RWPE1 (cell line): ENCODE data around the gene PNPLA1.

Source experiments
- CTCF ChIA-PET: fragments of 350-600 bp; sonication (Branson Sonifier 250); formaldehyde crosslinking; extraction: SDS; loops from one replicate; lab custom pipeline; 2021; lab: Yijun Ruan, JAX
- POLR2A ChIA-PET: fragments of 400-600 bp; formaldehyde crosslinking; extraction: SDS; loops from one replicate; lab custom pipeline; 2020; ENCODE audit warnings: antibody characterized with exemption; ENCODE audit not compliant: low non-redundant PET; lab: Yijun Ruan, JAX
- DNase-seq: peaks from one replicate; pipeline ENCODE4 v3.0.0; 2012; ENCODE audit warnings: low spot score
- H3K27ac ChIP-seq: fragments of 450-650 bp; 2 replicates; pipeline ENCODE4 v1.5.1; 2017
- TF ChIP-seq, protein P1 (sequence below): fragments of 450-650 bp; conservative IDR thresholded peaks from 2 replicates; pipeline ENCODE4 v1.5.1; 2017; ENCODE audit warnings: low read depth, mild to moderate bottlenecking

The PNPLA1 gene

DNA sequence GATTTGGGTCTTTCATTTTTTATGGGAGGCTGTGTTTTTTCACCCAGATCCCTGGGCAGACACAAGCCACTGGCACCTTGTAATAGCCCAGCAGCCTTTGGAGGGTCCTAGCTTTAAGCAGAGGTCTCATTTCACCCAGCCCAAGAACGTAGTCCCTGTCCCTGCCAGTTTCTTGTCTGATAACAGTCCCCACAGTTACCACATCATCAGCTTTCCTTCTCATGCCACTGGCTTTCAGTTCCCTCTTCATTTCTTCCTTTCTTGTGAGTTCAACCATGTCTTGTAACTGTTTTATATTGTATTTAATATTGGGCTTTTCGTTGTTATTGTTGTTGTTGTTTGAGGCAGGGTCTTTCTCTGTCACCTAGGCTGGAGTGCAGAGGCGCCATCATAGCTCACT is 10.6 kb downstream of the PNPLA1 start:
- ChIA-PET POLR2A (no interaction called here), CTCF (interaction anchor here (0.6 kb wide), 1 partner anchor 154 kb away, joined by 3 read pairs; no protein-coding TSS in a partner anchor)
- no peak for DNase-seq
- TF ChIP-seq, protein P1, sequence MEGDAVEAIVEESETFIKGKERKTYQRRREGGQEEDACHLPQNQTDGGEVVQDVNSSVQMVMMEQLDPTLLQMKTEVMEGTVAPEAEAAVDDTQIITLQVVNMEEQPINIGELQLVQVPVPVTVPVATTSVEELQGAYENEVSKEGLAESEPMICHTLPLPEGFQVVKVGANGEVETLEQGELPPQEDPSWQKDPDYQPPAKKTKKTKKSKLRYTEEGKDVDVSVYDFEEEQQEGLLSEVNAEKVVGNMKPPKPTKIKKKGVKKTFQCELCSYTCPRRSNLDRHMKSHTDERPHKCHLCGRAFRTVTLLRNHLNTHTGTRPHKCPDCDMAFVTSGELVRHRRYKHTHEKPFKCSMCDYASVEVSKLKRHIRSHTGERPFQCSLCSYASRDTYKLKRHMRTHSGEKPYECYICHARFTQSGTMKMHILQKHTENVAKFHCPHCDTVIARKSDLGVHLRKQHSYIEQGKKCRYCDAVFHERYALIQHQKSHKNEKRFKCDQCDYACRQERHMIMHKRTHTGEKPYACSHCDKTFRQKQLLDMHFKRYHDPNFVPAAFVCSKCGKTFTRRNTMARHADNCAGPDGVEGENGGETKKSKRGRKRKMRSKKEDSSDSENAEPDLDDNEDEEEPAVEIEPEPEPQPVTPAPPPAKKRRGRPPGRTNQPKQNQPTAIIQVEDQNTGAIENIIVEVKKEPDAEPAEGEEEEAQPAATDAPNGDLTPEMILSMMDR: no peak
- H3K27ac ChIP-seq: no peak overlapping the region

GRCh38 chr6:36280983-36281382 is 11.1 kb downstream of the PNPLA1 start:
- POLR2A ChIA-PET: no interaction called here
- CTCF ChIA-PET: no interaction called here
- TF ChIP-seq, protein P1: no peak
- DNase-seq: no peak
- no peak overlapping the region for H3K27ac ChIP-seq

GRCh38 chr6:36283608-36284007 is 13.7 kb downstream of the PNPLA1 start:
- TF ChIP-seq, protein P1: no peak
- H3K27ac ChIP-seq: no peak overlapping the region
- ChIA-PET CTCF (interaction anchor here (0.6 kb wide), 1 partner anchor 20 kb away, joined by 4 read pairs; no protein-coding TSS in a partner anchor), POLR2A (interaction anchor here (0.6 kb wide), 1 partner anchor 66 kb away, joined by 3 read pairs; no protein-coding TSS in a partner anchor)
- DNase-seq: no peak

DNA sequence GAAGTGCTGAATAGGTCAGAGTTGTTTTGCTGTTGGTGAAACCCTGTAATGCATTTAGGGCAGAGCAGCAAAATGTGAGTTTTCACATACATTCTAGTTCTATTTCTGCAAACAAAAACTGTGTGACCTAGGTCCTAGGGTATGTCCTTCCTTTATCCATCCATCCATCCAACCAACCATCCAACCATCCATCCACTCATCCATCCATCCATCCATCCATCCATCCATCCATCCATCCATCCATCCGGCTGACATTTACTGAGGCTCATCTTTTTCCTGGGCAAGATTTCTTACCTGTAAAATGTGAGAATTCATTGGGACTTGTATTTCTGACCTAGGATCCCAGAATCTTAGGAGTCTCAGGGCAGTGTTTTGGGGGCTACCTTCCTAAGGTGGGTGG is 14.5 kb downstream of the PNPLA1 start:
- TF ChIP-seq, protein P1: no peak
- DNase-seq: no peak
- no peak overlapping the region for H3K27ac ChIP-seq
- CTCF ChIA-PET: no interaction called here
- POLR2A ChIA-PET: no interaction called here

- TF ChIP-seq, protein P1: no peak
- no peak overlapping the region for H3K27ac ChIP-seq
- no peak for DNase-seq
- ChIA-PET POLR2A (no interaction called here), CTCF (interaction anchor here (0.6 kb wide), 1 partner anchor 379 kb away, joined by 7 read pairs; no protein-coding TSS in a partner anchor)
Observed at GRCh38 chr6:36285187-36285671, 15.4 kb downstream of the PNPLA1 start.

DNA sequence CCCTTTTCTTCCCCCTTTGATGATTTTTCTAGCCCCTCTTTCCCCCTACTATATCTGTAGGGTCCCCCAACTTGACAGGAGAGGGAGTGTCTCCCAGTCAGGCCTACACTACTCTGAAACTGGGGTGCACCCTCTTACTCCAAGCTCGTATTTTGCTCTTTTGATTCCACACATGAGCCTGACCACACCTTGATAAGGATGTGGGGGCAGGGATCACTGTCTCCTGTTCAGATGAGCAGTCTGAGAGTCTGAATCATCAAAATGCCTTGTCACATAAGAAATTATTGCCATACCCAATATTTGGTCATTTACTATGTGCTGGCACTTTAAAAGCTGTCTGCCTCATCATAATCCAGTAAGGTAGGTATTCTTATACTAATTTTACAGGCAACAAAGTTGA is 15.9 kb downstream of the PNPLA1 start:
- no peak overlapping the region for H3K27ac ChIP-seq
- DNase-seq: no peak
- TF ChIP-seq, protein P1: no peak
- ChIA-PET CTCF (interaction anchor here (0.6 kb wide), 1 partner anchor 379 kb away, joined by 7 read pairs; no protein-coding TSS in a partner anchor), POLR2A (no interaction called here)
